ENCODE results near the gene RNASE12. TPM values are rescaled to one million over a fixed set of nuclear protein-coding genes. Genes with fewer than 3 reads are reported as not detected.
A peak's percentile ranks its signal among the peaks of the same experiment; 100 is the strongest.

Gene RNASE12
- total RNA-seq, 1 donor from 2014 or later, result not detected

GRCh38 chr14:20610002-20610765 lies 19.0 kb upstream of the RNASE12 start:
- no peaks in the 10 kb centered on the region for H3K9me3 Mint-ChIP-seq (ENCODE audit: unreplicated experiment)
- no peak overlapping the region for H3K27ac Mint-ChIP-seq (ENCODE audit: unreplicated experiment)
- TF ChIP-seq CTCF (IDR thresholded peaks at IDR 0.05; ENCODE audit: partially characterized antibody, unreplicated experiment), result no peak
- no peak overlapping the region for H3K4me3 Mint-ChIP-seq (ENCODE audit: unreplicated experiment)
- no peaks in the 10 kb centered on the region for H3K4me1 Mint-ChIP-seq (ENCODE audit: low read depth, unreplicated experiment)
- peak; percentile 83 for DNase-seq
- H3K36me3 Mint-ChIP-seq (ENCODE audit: unreplicated experiment), result no peaks in the 10 kb centered on the region
- H3K27me3 Mint-ChIP-seq (ENCODE audit: unreplicated experiment), result peaks cover 2% of the 10 kb centered on the region

GRCh38 chr14:20609215-20610001 lies 18.2 kb upstream of the RNASE12 start:
- H3K27me3 Mint-ChIP-seq (ENCODE audit: unreplicated experiment), result peaks cover 2% of the 10 kb centered on the region
- H3K36me3 Mint-ChIP-seq (ENCODE audit: unreplicated experiment), result no peaks in the 10 kb centered on the region
- peak; percentile 46 for DNase-seq
- H3K4me3 Mint-ChIP-seq (ENCODE audit: unreplicated experiment), result no peak overlapping the region
- no peak overlapping the region for H3K27ac Mint-ChIP-seq (ENCODE audit: unreplicated experiment)
- peak; percentile 89 for TF ChIP-seq CTCF (IDR thresholded peaks at IDR 0.05; ENCODE audit: partially characterized antibody, unreplicated experiment)
- no peaks in the 10 kb centered on the region for H3K4me1 Mint-ChIP-seq (ENCODE audit: low read depth, unreplicated experiment)
- H3K9me3 Mint-ChIP-seq (ENCODE audit: unreplicated experiment), result no peaks in the 10 kb centered on the region

GRCh38 chr14:20608383-20609110 lies 17.4 kb upstream of the RNASE12 start:
- DNase-seq, result no peak
- H3K27ac Mint-ChIP-seq (ENCODE audit: unreplicated experiment), result no peak overlapping the region
- no peaks in the 10 kb centered on the region for H3K36me3 Mint-ChIP-seq (ENCODE audit: unreplicated experiment)
- TF ChIP-seq CTCF (IDR thresholded peaks at IDR 0.05; ENCODE audit: partially characterized antibody, unreplicated experiment), result no peak
- H3K4me1 Mint-ChIP-seq (ENCODE audit: low read depth, unreplicated experiment), result no peaks in the 10 kb centered on the region
- H3K27me3 Mint-ChIP-seq (ENCODE audit: unreplicated experiment), result peaks cover 2% of the 10 kb centered on the region
- H3K9me3 Mint-ChIP-seq (ENCODE audit: unreplicated experiment), result peaks cover 2% of the 10 kb centered on the region
- no peak overlapping the region for H3K4me3 Mint-ChIP-seq (ENCODE audit: unreplicated experiment)

GRCh38 chr14:20607617-20608016 lies 16.4 kb upstream of the RNASE12 start:
- Mint-ChIP-seq H3K4me3 (ENCODE audit: unreplicated experiment) (no peak overlapping the region), H3K4me1 (ENCODE audit: low read depth, unreplicated experiment) (no peaks in the 10 kb centered on the region), H3K27ac (ENCODE audit: unreplicated experiment) (no peak overlapping the region), H3K36me3 (ENCODE audit: unreplicated experiment) (no peaks in the 10 kb centered on the region), H3K27me3 (ENCODE audit: unreplicated experiment) (peaks cover 2% of the 10 kb centered on the region), H3K9me3 (ENCODE audit: unreplicated experiment) (peaks cover 2% of the 10 kb centered on the region)
- no peak for TF ChIP-seq CTCF (IDR thresholded peaks at IDR 0.05; ENCODE audit: partially characterized antibody, unreplicated experiment)
- DNase-seq, result no peak

Data from glutamatergic neuron (in vitro differentiated cells).